Parathyroid adenoma (tissue), 2 donors: Measurements from ENCODE around the gene KLF9.
A peak's percentile ranks its signal among the peaks of the same experiment; 100 is the strongest.

Source experiments
- H2AFZ ChIP-seq: fragments of 300-600 bp; sonication (generic); one replicate; pipeline ENCODE4 v1.7.0; 2017; ENCODE audit warnings: antibody characterized with exemption, mild to moderate bottlenecking
- H3K27ac ChIP-seq: fragments of 300-600 bp; sonication (generic); one replicate; pipeline ENCODE4 v1.7.0; 2017
- H3K27me3 ChIP-seq: fragments of 300-600 bp; sonication (generic); one replicate; pipeline ENCODE4 v1.7.0; 2017; ENCODE audit warnings: low read length; ENCODE audit not compliant: control insufficient read depth, insufficient read depth
- H3K36me3 ChIP-seq: fragments of 300-600 bp; sonication (generic); one replicate; pipeline ENCODE4 v1.7.0; 2017; ENCODE audit warnings: low read length; ENCODE audit not compliant: control insufficient read depth, insufficient read depth
- H3K4me1 ChIP-seq: fragments of 300-600 bp; sonication (generic); one replicate; pipeline ENCODE4 v1.7.0; 2017; ENCODE audit warnings: control low read depth
- H3K4me2 ChIP-seq: fragments of 300-600 bp; sonication (generic); one replicate; pipeline ENCODE4 v1.7.0; 2017; ENCODE audit warnings: low read length
- H3K4me3 ChIP-seq: fragments of 300-600 bp; sonication (generic); one replicate; pipeline ENCODE4 v1.7.0; 2017; ENCODE audit warnings: low read depth, low read length
- H3K79me2 ChIP-seq: fragments of 300-600 bp; sonication (generic); one replicate; pipeline ENCODE4 v1.7.0; 2017; ENCODE audit warnings: control low read depth
- H3K9ac ChIP-seq: fragments of 300-600 bp; sonication (generic); one replicate; pipeline ENCODE4 v1.7.0; 2017; ENCODE audit warnings: mild to moderate bottlenecking
- H3K9me3 ChIP-seq: fragments of 300-600 bp; sonication (generic); one replicate; pipeline ENCODE4 v1.7.0; 2017; ENCODE audit warnings: low read length; ENCODE audit not compliant: control insufficient read depth
- TF ChIP-seq, protein P1 (sequence below): fragments of 300-600 bp; sonication (generic); IDR thresholded peaks from one replicate; pipeline ENCODE4 v1.7.0; 2017; ENCODE audit warnings: antibody characterized with exemption, mild to moderate bottlenecking
- donor health status: primary hyperparathyroidism.

The KLF9 gene

DNA sequence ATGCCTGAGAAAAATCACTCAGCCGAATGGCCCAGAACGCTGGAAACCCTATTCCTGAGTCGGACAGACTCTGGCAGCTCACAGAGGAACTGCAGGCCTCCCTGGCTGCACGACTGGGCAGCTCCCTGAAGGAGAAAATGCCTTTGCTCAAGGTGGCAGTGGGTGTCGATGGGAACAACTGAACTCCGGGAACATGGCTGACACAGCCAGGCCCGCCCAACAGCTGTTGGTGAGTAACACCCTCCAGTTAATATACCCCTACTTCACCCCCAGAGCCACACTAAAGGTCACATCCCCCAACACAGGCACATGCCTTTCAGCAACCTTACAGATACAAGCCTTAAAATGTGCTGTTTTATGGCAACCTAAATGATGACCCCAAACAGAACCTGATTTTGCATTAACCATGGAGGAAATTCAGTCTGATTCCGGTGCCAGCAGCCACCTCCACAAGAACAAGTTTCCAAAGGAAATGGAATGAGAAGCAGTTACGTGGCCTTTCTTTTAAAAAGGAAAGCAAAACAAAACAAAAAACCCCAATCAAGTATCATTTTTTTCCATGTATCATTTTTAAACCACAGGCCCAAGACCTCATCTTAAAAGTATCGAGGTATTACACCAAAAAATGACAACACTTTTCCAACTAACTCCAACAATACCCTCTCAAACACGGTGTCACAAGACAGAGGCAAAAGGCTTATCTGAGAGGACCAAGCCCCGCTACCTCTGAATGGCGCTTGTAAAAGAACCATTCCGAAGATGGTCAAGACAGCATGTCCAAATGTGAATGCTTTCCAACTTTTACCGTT lies 3.1 kb downstream of the KLF9 start:
- TF ChIP-seq, protein P1, sequence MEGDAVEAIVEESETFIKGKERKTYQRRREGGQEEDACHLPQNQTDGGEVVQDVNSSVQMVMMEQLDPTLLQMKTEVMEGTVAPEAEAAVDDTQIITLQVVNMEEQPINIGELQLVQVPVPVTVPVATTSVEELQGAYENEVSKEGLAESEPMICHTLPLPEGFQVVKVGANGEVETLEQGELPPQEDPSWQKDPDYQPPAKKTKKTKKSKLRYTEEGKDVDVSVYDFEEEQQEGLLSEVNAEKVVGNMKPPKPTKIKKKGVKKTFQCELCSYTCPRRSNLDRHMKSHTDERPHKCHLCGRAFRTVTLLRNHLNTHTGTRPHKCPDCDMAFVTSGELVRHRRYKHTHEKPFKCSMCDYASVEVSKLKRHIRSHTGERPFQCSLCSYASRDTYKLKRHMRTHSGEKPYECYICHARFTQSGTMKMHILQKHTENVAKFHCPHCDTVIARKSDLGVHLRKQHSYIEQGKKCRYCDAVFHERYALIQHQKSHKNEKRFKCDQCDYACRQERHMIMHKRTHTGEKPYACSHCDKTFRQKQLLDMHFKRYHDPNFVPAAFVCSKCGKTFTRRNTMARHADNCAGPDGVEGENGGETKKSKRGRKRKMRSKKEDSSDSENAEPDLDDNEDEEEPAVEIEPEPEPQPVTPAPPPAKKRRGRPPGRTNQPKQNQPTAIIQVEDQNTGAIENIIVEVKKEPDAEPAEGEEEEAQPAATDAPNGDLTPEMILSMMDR: no peak
- Histone ChIP-seq H3K4me3 (peak overlapping the region; percentile 99), H3K4me1 (peaks cover 19% of the 10 kb centered on the region), H3K27ac (peak overlapping the region; percentile 100), H3K36me3 (no peaks in the 10 kb centered on the region), H3K79me2 (peaks cover 28% of the 10 kb centered on the region), H3K27me3 (no peaks in the 10 kb centered on the region), H3K9ac (peak overlapping the region; percentile 37), H3K4me2 (peak overlapping the region; percentile 87), H2AFZ (peak overlapping the region; percentile 50), H3K9me3 (no peaks in the 10 kb centered on the region)

DNA sequence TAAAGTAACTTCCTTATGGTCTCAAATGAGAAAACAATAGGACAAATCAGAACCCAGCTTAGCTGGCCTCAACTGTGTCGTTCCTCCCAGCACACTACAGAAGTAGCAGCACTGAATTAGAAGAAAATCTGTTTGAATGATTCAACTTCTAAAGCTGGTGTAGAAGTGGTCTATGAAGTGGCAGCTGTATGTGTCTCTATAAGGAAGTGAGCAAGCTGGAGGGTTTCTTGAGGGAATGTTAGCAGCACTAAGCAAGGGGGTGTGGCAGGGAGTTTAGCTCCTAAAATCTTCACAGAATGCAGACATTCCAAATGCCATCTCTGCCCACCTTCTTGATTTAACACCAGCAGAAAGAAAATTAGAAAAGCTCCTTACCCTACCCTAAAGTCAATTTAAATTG lies 4.1 kb downstream of the KLF9 start:
- Histone ChIP-seq H3K9me3 (no peaks in the 10 kb centered on the region), H3K27ac (peak overlapping the region; percentile 100), H3K4me1 (peaks cover 24% of the 10 kb centered on the region), H3K27me3 (no peaks in the 10 kb centered on the region), H3K9ac (no peak overlapping the region), H3K4me3 (peak overlapping the region; percentile 99), H3K79me2 (peaks cover 28% of the 10 kb centered on the region), H3K36me3 (no peaks in the 10 kb centered on the region), H3K4me2 (peak overlapping the region; percentile 87), H2AFZ (no peak overlapping the region)
- TF ChIP-seq, protein P1: no peak

DNA sequence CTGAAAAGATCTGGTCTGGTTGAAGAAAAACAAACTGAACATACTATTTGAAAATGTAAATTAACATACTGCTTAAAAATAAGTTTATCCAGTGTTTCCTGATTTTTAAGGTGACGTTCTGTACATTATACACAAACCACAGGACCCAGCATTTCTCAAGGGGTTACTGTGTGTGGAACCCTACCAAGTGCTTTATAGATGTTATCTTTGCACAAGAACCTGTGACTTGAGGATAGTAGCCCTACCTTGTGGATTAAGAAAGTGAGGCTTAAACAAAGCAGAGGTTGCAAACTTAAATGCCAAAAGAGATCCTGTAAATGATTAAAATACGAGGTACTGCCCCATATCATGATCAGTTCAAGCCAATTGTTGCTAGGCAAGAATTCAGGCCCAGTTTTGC lies 4.7 kb downstream of the KLF9 start:
- no peak overlapping the region for H3K9ac ChIP-seq
- H2AFZ ChIP-seq: no peak overlapping the region
- H3K36me3 ChIP-seq: no peaks in the 10 kb centered on the region
- TF ChIP-seq, protein P1: no peak
- no peaks in the 10 kb centered on the region for H3K9me3 ChIP-seq
- peak overlapping the region; percentile 100 for H3K27ac ChIP-seq
- H3K4me1 ChIP-seq: peaks cover 20% of the 10 kb centered on the region
- peaks cover 32% of the 10 kb centered on the region for H3K79me2 ChIP-seq
- no peaks in the 10 kb centered on the region for H3K27me3 ChIP-seq
- H3K4me3 ChIP-seq: peak overlapping the region; percentile 99
- peak overlapping the region; percentile 87 for H3K4me2 ChIP-seq

DNA sequence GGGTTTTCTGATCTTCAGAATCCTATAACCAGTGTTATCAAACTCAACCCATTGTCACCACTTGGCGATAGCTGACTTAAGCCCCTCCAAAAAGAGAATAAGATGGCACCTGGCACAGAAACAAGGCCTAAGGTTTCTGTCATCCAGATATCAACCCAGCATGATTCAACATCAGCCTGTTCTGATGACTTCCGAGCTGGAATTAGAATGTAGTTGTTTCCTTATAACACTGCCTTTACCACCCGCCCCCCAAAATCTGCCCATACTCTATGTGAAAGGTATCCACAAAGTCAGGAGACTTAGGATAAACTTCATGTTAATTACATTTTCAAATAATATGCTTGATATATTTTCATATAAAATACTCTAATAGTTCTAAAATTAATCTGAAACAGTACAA lies 5.2 kb downstream of the KLF9 start:
- Histone ChIP-seq H3K9ac (no peak overlapping the region), H3K27ac (no peak overlapping the region), H3K9me3 (no peaks in the 10 kb centered on the region), H3K4me3 (no peak overlapping the region), H2AFZ (no peak overlapping the region), H3K4me2 (no peak overlapping the region), H3K36me3 (no peaks in the 10 kb centered on the region), H3K27me3 (no peaks in the 10 kb centered on the region), H3K79me2 (peaks cover 34% of the 10 kb centered on the region), H3K4me1 (peaks cover 18% of the 10 kb centered on the region)
- TF ChIP-seq, protein P1: no peak
